ENCODE results near the gene TOP3A. TPM values are rescaled to one million over a fixed set of nuclear protein-coding genes. Genes with fewer than 3 reads are reported as not detected.

TOP3A gene
- total and polyA plus RNA-seq, 2 of the 13 experiments (the other 11 are each of a cell fraction or from before 2014, with no cell fraction given) = 16.9 to 36.8 TPM

DNA sequence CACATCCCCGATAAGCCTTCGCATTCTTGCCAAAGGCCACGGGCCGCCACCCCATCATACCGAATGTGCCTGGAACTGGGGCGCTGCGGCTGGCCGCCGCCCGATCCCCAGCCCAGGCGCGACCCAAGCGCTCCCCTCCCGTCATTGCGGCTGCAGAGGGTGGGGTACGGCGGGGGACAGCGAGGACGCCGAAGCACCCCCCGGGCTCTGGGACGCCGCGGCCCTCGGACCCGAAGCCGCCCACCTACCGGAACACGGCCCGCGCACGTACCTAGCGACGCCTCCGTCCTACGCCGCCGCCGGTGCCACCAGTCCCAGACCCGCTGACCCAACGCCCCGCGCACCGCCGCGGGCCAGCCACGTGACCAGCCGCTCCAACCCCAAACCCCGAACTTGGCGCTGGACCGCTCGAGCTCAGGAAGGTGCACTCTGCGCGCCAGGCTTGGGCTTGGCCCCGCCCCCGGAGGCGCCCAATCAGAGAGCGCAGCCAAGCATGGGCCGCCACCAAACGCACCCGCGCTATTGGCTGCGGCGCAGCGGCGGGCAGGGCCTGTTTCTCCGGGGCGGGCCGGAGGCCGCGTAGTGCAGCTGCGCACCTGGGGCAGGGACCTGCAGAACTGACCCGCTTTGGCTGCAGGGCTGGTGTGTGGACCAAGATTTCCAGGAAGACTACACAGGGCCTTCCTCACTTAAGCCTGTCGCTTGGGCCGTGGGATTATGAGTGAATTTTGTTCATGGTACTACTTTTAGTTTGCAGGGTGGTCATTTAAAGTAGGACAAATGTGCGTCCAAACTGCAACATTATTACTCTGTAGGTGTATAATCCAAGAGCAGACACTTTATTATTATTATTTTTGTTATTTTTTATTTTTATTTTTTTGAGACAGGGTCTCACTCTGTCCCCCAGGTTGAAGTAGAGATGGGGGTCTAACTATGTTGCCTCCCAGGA is 48.6 kb upstream of the TOP3A start, which contains the start of gene SHMT1 (continued):
- TF ChIP-seq KMT2A (CRISPR knock-in tag; IDR thresholded peaks at IDR 0.05) (peak; percentile 17; the same call in 1 of the 2 replicates), MTA3 (CRISPR knock-in tag; IDR thresholded peaks at IDR 0.05) (no peak), ZNF629 (CRISPR knock-in tag; conservative IDR thresholded peaks at IDR 0.05) (peak; percentile 29; the same call in 1 of the 2 replicates), HDAC1 (CRISPR knock-in tag; IDR thresholded peaks at IDR 0.05) (peak; percentile 96), POLR2AphosphoS2 (IDR thresholded peaks at IDR 0.05; ENCODE audit: low read depth, low read length) (no peak), ZNF501 (CRISPR knock-in tag; IDR thresholded peaks at IDR 0.05) (peak; percentile 51), ZNF160 (CRISPR knock-in tag; IDR thresholded peaks at IDR 0.05) (0 out of 2 replicates have a peak, but pooled peaks have one; percentile 76), SMYD3 (CRISPR knock-in tag; IDR thresholded peaks at IDR 0.05) (peak; percentile 66; the same call in 1 of the 2 replicates), MEIS1 (CRISPR knock-in tag; IDR thresholded peaks at IDR 0.05; ENCODE audit: borderline replicate concordance) (0 out of 2 replicates have a peak, but pooled peaks have one; percentile 63), SMAD1 (CRISPR knock-in tag; IDR thresholded peaks at IDR 0.05; ENCODE audit: borderline replicate concordance, low read depth) (peak; percentile 86; the same call in 1 of the 2 replicates), ZNF224 (CRISPR knock-in tag; IDR thresholded peaks at IDR 0.05) (peak; percentile 69; the same call in 1 of the 2 replicates), ZNF878 (CRISPR knock-in tag; IDR thresholded peaks at IDR 0.05) (0 out of 2 replicates have a peak, but pooled peaks have one; percentile 74), RORA (CRISPR knock-in tag; IDR thresholded peaks at IDR 0.05) (no peak), SMC3 (IDR thresholded peaks at IDR 0.05; ENCODE audit: low read length) (no peak), U2AF2 (IDR thresholded peaks at IDR 0.05; ENCODE audit: low read depth, low read length) (no peak), GTF2F1 (IDR thresholded peaks at IDR 0.05; ENCODE audit: low read length) (no peak), THAP11 (CRISPR knock-in tag; IDR thresholded peaks at IDR 0.05) (no peak; the same call in 1 of the 2 replicates), IRX3 (CRISPR knock-in tag; IDR thresholded peaks at IDR 0.05; ENCODE audit: borderline replicate concordance, low read depth) (0 out of 2 replicates have a peak, but pooled peaks have one; percentile 41), ATF7 (IDR thresholded peaks at IDR 0.05) (no peak), ATF7 (CRISPR knock-in tag; IDR thresholded peaks at IDR 0.05) (no peak), ZNF546 (CRISPR knock-in tag; conservative IDR thresholded peaks at IDR 0.05) (peak; percentile 93)
- TF ChIP-seq, protein P1, sequence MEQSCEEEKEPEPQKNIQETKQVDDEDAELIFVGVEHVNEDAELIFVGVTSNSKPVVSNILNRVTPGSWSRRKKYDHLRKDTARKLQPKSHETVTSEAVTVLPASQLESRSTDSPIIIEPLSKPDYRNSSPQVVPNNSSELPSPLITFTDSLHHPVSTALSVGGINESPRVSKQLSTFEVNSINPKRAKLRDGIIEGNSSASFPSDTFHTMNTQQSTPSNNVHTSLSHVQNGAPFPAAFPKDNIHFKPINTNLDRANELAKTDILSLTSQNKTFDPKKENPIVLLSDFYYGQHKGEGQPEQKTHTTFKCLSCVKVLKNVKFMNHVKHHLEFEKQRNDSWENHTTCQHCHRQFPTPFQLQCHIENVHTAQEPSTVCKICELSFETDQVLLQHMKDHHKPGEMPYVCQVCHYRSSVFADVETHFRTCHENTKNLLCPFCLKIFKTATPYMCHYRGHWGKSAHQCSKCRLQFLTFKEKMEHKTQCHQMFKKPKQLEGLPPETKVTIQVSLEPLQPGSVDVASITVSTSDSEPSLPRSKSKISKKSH (CRISPR knock-in tag; IDR thresholded peaks at IDR 0.05; ENCODE audit: borderline replicate concordance) = peak; percentile 93
- TF ChIP-seq, protein P2, sequence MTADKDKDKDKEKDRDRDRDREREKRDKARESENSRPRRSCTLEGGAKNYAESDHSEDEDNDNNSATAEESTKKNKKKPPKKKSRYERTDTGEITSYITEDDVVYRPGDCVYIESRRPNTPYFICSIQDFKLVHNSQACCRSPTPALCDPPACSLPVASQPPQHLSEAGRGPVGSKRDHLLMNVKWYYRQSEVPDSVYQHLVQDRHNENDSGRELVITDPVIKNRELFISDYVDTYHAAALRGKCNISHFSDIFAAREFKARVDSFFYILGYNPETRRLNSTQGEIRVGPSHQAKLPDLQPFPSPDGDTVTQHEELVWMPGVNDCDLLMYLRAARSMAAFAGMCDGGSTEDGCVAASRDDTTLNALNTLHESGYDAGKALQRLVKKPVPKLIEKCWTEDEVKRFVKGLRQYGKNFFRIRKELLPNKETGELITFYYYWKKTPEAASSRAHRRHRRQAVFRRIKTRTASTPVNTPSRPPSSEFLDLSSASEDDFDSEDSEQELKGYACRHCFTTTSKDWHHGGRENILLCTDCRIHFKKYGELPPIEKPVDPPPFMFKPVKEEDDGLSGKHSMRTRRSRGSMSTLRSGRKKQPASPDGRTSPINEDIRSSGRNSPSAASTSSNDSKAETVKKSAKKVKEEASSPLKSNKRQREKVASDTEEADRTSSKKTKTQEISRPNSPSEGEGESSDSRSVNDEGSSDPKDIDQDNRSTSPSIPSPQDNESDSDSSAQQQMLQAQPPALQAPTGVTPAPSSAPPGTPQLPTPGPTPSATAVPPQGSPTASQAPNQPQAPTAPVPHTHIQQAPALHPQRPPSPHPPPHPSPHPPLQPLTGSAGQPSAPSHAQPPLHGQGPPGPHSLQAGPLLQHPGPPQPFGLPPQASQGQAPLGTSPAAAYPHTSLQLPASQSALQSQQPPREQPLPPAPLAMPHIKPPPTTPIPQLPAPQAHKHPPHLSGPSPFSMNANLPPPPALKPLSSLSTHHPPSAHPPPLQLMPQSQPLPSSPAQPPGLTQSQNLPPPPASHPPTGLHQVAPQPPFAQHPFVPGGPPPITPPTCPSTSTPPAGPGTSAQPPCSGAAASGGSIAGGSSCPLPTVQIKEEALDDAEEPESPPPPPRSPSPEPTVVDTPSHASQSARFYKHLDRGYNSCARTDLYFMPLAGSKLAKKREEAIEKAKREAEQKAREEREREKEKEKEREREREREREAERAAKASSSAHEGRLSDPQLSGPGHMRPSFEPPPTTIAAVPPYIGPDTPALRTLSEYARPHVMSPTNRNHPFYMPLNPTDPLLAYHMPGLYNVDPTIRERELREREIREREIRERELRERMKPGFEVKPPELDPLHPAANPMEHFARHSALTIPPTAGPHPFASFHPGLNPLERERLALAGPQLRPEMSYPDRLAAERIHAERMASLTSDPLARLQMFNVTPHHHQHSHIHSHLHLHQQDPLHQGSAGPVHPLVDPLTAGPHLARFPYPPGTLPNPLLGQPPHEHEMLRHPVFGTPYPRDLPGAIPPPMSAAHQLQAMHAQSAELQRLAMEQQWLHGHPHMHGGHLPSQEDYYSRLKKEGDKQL (CRISPR knock-in tag; IDR thresholded peaks at IDR 0.05; ENCODE audit: low read depth) = 0 out of 2 replicates have a peak, but pooled peaks have one; percentile 6

All from HepG2 (cell line).